K562 (cell line): ENCODE data around the gene TCEAL8. TPM values are rescaled to one million over a fixed set of nuclear protein-coding genes. Genes with fewer than 3 reads are reported as not detected.

Source experiments
- BRD4 ChIP-seq: fragments of 200-600 bp; sonication (generic); IDR thresholded peaks from 2 replicates; pipeline ENCODE4 v1.6.1; 2017; ENCODE audit warnings: inconsistent platforms
- GTF2A2 ChIP-seq: IDR thresholded peaks from 2 replicates; pipeline ENCODE4 v1.6.1; 2016; ENCODE audit warnings: mild to moderate bottlenecking, missing genetic modification characterization, missing compliant biosample characterization
- HCFC1 ChIP-seq: IDR thresholded peaks from 2 replicates; pipeline ENCODE4 v1.6.1; 2012; ENCODE audit warnings: low read depth, low read length, improper control_type of control experiment
- HNRNPLL ChIP-seq: fragments of 200-400 bp; formaldehyde crosslinking; IDR thresholded peaks from 2 replicates; pipeline ENCODE4 v1.6.1; 2017; ENCODE audit warnings: low read length, low read depth, mild to moderate bottlenecking; ENCODE audit not compliant: poor library complexity, severe bottlenecking
- KAT7 ChIP-seq: sonication (generic); formaldehyde crosslinking; IDR thresholded peaks from 2 replicates; pipeline ENCODE4 v1.8.0; 2022; ENCODE audit warnings: missing genetic modification reagents, mild to moderate bottlenecking, borderline replicate concordance
- POLR2AphosphoS2 ChIP-seq: IDR thresholded peaks from 2 replicates; pipeline ENCODE4 v1.6.1; 2012; ENCODE audit warnings: low read length, improper control_type of control experiment
- RBBP5 ChIP-seq: fragments of 200-600 bp; sonication (generic); IDR thresholded peaks from 2 replicates; pipeline ENCODE4 v1.6.1; 2012; ENCODE audit warnings: borderline replicate concordance, mild to moderate bottlenecking, low read length, control low read depth, inconsistent platforms; ENCODE audit not compliant: insufficient read depth, poor library complexity, severe bottlenecking
- RBFOX2 ChIP-seq: fragments of 200-400 bp; formaldehyde crosslinking; IDR thresholded peaks from 2 replicates; pipeline ENCODE4 v1.6.1; 2017; ENCODE audit warnings: low read depth, mild to moderate bottlenecking, low read length, moderate library complexity
- TBP ChIP-seq: optimal IDR thresholded peaks from 2 replicates; pipeline ENCODE3; 2011; ENCODE audit warnings: low read depth, low read length, improper control_type of control experiment
- YY1 ChIP-seq, 3 experiments: IDR thresholded peaks; 2 replicates each; pipeline ENCODE4 v1.6.1; 2011; ENCODE audit warnings: low read length in 2 of 3, mild to moderate bottlenecking in 2 of 3, moderate library complexity in 2 of 3, borderline replicate concordance in 1 of 3, control low read depth in 1 of 3, low read depth in 1 of 3; ENCODE audit not compliant: insufficient read depth in 3 of 3, insufficient replicate concordance in 2 of 3, control insufficient read depth in 1 of 3, insufficient read length in 1 of 3; ENCODE audit errors: extremely low read depth in 1 of 3
- ZNF24 ChIP-seq: fragments of 450-650 bp; IDR thresholded peaks from 2 replicates; pipeline ENCODE4 v1.6.1; 2016
- polyA plus RNA-seq, 8 experiments: library from polyadenylated mRNA; depleted of rRNA in 4 of 8; stranded (reverse) in 5 of 8; unstranded in 3 of 8; fragments of >200 nt; fragmentation: Nextera tagmentation in 2 of 8; fragmentation: Illumina TruSeq in 1 of 8; extraction: Ambion mirVana in 2 of 8; extraction: Trizol in 1 of 8; gene quantifications; 2 replicates each; pipeline versions ENCODE4 v1.2.1 to v1.2.3, GENCODE V29; 2011 to 2014; ENCODE audit warnings: inconsistent platforms in 1 of 8, missing spikeins in 1 of 8
- total RNA-seq, 7 experiments: library from RNA; depleted of rRNA in 6 of 7; stranded (reverse); fragments of >200 nt in 6 of 7; fragmentation: Illumina TruSeq in 2 of 7; extraction: Trizol in 2 of 7; gene quantifications; 2 replicates each; pipeline versions ENCODE4 v1.2.1 to v1.2.3, GENCODE V29; 2011 to 2021; ENCODE audit warnings: low replicate concordance in 1 of 7
- TF ChIP-seq, protein P1 (sequence below): fragments of 450-650 bp; formaldehyde crosslinking; IDR thresholded peaks from 2 replicates; pipeline ENCODE4 v1.4.0; 2020; ENCODE audit warnings: mild to moderate bottlenecking

TCEAL8 gene
- total and polyA plus RNA-seq, 9 of the 15 experiments (the other 6 are each of a cell fraction or from before 2014, with no cell fraction given): 49.0 to 178 (median 101) TPM

- TF ChIP-seq RBFOX2 (peak; percentile 79; the same call in 1 of the 2 replicates), TBP (peak; percentile 24), KAT7 (CRISPR knock-in tag) (0 out of 2 replicates have a peak, but pooled peaks have one; percentile 52), POLR2AphosphoS2 (no peak), YY1 (IDR thresholded peaks at IDR 0.05; ENCODE audit: borderline replicate concordance in 1 of 3, control insufficient read depth in 1 of 3, extremely low read depth in 1 of 3, insufficient read depth in 3 of 3, insufficient read length in 1 of 3, insufficient replicate concordance in 2 of 3, low read depth in 1 of 3, low read length in 2 of 3) (peak; percentile 63 to 98 (median 92)), HNRNPLL (peak; percentile 95), HCFC1 (0 out of 2 replicates have a peak, but pooled peaks have one; percentile 13), BRD4 (no peak), RBBP5 (peak; percentile 15), ZNF24 (no peak), GTF2A2 (tag) (0 out of 2 replicates have a peak, but pooled peaks have one; percentile 0)
- TF ChIP-seq, protein P1, sequence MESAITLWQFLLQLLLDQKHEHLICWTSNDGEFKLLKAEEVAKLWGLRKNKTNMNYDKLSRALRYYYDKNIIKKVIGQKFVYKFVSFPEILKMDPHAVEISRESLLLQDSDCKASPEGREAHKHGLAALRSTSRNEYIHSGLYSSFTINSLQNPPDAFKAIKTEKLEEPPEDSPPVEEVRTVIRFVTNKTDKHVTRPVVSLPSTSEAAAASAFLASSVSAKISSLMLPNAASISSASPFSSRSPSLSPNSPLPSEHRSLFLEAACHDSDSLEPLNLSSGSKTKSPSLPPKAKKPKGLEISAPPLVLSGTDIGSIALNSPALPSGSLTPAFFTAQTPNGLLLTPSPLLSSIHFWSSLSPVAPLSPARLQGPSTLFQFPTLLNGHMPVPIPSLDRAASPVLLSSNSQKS (CRISPR knock-in tag): no peak
These were observed 39.4 kb downstream of the TCEAL8 start (continued) for GRCh38 chrX:103215425-103215991.
